ENCODE results near the gene INPP5A.

DNA sequence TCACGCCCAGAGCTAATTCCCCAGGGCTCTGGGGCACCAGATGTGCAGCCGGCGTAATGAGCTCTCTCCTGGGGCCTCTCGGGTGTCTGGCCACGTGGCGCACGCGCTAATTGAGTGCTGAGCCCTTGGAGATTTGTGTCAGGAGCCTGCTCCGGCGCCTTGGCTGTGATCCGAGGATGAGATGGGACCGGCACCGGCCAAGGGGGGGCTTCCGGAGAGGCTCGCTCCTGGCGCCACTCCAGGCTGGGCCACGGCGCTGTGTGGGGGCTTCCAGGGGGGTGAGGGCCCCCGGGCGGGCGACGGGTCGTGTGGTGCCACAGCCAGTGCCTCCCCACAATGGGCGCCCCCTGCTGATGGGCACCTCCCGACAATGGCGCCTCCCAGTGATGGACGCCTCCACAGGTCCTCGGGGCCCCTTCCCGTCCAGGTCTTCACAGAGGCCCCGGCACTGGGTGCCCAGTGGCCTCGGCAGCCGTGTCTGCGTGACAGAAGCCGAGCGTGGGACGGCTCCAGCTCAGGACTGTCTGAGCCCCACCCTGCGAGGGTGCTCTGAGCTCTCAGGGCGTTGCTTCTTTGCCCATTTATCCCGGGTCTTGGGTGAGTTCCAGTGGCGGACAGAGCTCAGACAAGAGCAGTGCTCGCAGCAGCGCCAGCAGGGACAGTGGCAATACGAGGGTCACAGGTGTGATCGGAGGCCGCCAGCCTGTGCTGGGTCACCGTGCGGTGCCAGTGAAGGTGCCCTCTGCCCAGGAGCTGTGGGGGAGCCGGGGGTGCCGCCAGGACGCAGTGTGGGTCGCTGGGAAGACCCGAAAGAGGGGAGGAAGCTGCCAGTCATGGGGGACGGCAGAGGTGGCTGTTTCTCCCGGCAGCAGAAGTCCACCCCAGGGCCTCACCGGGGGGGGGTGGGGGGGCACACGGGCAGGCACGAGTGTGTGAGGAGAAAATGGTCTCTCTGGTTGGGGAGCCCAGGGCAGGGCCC is 256.6 kb downstream of the INPP5A start:
- TF ChIP-seq, protein P1, sequence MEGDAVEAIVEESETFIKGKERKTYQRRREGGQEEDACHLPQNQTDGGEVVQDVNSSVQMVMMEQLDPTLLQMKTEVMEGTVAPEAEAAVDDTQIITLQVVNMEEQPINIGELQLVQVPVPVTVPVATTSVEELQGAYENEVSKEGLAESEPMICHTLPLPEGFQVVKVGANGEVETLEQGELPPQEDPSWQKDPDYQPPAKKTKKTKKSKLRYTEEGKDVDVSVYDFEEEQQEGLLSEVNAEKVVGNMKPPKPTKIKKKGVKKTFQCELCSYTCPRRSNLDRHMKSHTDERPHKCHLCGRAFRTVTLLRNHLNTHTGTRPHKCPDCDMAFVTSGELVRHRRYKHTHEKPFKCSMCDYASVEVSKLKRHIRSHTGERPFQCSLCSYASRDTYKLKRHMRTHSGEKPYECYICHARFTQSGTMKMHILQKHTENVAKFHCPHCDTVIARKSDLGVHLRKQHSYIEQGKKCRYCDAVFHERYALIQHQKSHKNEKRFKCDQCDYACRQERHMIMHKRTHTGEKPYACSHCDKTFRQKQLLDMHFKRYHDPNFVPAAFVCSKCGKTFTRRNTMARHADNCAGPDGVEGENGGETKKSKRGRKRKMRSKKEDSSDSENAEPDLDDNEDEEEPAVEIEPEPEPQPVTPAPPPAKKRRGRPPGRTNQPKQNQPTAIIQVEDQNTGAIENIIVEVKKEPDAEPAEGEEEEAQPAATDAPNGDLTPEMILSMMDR (conservative IDR thresholded peaks at IDR 0.05) = no peak; the same call in 1 of the 2 replicates
- TF ChIP-seq ZFX (IDR thresholded peaks at IDR 0.05) = no peak
